HG03196 (cell line): ENCODE measurements around the gene DGCR6L.
"Not testable (repeated sequence)": the region's sequence is repeated elsewhere in the genome, so short reads cannot be mapped to it uniquely, and the experiment has no call there.

Experiments
- ATAC-seq: cut with Tn5 transposase; IDR thresholded peaks from one replicate; pipeline ENCODE4 v1.9.1; 2021; ENCODE audit not compliant: unreplicated experiment

Gene DGCR6L

GRCh38 chr22:20310773-20311172 lies 9.1 kb downstream of the DGCR6L start:
- ATAC-seq = not testable (repeated sequence)

- ATAC-seq = not testable (repeated sequence)
Observed at GRCh38 chr22:20310180-20310579, 9.7 kb downstream of the DGCR6L start.

GRCh38 chr22:20308806-20309650 lies 10.8 kb downstream of the DGCR6L start:
- ATAC-seq = not testable (repeated sequence)

GRCh38 chr22:20307448-20308447 lies 12.1 kb downstream of the DGCR6L start:
- ATAC-seq = not testable (repeated sequence)

- not testable (repeated sequence) for ATAC-seq
Observed at GRCh38 chr22:20306646-20307447, 13.0 kb downstream of the DGCR6L start.

GRCh38 chr22:20305894-20306645 lies 13.8 kb downstream of the DGCR6L start:
- no peak for ATAC-seq

GRCh38 chr22:20305230-20305893 lies 14.5 kb downstream of the DGCR6L start:
- ATAC-seq = not testable (repeated sequence)

GRCh38 chr22:20304646-20305045 lies 15.2 kb downstream of the DGCR6L start:
- no peak for ATAC-seq

- ATAC-seq = not testable (repeated sequence)
Observed at GRCh38 chr22:20303229-20303534, 16.7 kb downstream of the DGCR6L start.

- ATAC-seq = no peak
Observed at GRCh38 chr22:20302438-20303228, 17.2 kb downstream of the DGCR6L start.

- no peak for ATAC-seq
Observed at GRCh38 chr22:20299746-20300136, 20.1 kb downstream of the DGCR6L start.

GRCh38 chr22:20298803-20299745 lies 20.8 kb downstream of the DGCR6L start:
- ATAC-seq = peak; percentile 54

GRCh38 chr22:20298110-20298802 lies 21.6 kb downstream of the DGCR6L start:
- no peak for ATAC-seq

GRCh38 chr22:20297414-20298109 lies 22.3 kb downstream of the DGCR6L start:
- ATAC-seq = no peak

- ATAC-seq = no peak
Observed at GRCh38 chr22:20296598-20296997, 23.3 kb downstream of the DGCR6L start.

- no peak for ATAC-seq
Observed at GRCh38 chr22:20295262-20296064, 24.4 kb downstream of the DGCR6L start.
